Hepatocyte (in vitro differentiated cells): Measurements from ENCODE around the gene GALNT18.

Source experiments
- EZH2 ChIP-seq: fragments of 200-600 bp; sonication (generic); IDR thresholded peaks from 2 replicates; pipeline ENCODE4 v1.6.1; 2016; ENCODE audit warnings: antibody characterized with exemption, mild to moderate bottlenecking, borderline replicate concordance
- EZH2phosphoT487 ChIP-seq: fragments of 200-600 bp; sonication (generic); IDR thresholded peaks from one replicate; pipeline ENCODE4 v1.6.1; 2018; ENCODE audit warnings: antibody characterized with exemption, mild to moderate bottlenecking, low read depth, moderate library complexity; ENCODE audit not compliant: unreplicated experiment, severe bottlenecking
- TF ChIP-seq, protein P1 (sequence below): fragments of 200-600 bp; sonication (generic); IDR thresholded peaks from 2 replicates; pipeline ENCODE4 v1.5.1; 2016; ENCODE audit warnings: antibody characterized with exemption, mild to moderate bottlenecking; ENCODE audit not compliant: poor library complexity

DNA sequence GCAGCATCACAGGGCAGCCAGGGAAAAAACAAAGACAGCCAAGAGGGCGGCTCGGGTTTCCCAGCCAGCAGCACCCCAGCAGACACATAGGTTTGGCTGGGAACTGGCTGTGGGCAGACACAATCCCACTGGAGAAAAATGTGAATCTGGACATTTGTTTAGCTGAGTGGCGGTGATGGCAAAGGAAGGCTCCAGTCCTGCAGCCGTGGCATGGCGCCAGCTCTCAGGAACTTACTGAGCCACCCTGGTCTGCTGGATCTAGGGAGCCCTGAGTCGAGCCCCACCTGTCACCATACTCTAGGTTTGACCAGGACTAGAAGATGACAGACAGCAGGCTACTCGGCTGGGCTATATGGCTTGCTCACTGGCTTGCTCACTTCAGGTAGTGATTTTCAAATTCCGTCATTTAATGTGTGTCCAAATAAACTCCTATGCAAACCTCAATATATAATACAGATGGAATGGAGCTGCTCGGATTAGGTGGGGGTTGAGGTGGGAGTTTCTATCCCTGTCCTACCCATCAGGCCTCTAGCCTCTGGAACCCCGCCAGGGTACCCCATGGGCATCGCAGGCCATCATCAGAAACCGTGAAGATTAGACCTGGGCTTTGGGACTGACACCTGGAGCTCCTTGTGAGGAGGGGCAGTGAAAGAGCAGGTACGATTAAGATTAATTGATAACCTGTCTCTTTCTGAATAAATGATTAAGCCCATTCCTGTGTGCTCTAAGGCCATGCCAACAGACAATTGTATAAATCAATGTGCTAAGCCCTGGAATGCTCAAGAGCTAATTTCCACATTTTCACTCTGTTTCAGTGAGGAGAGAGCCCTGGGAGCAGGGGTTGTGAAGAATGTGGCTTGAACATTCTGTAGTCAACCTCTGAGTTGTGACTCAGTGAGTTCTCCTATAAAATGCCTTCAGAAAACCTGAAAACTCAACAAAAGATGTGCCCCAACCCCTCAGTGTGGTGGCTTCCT lies 42.5 kb downstream of the GALNT18 start:
- TF ChIP-seq, protein P1, sequence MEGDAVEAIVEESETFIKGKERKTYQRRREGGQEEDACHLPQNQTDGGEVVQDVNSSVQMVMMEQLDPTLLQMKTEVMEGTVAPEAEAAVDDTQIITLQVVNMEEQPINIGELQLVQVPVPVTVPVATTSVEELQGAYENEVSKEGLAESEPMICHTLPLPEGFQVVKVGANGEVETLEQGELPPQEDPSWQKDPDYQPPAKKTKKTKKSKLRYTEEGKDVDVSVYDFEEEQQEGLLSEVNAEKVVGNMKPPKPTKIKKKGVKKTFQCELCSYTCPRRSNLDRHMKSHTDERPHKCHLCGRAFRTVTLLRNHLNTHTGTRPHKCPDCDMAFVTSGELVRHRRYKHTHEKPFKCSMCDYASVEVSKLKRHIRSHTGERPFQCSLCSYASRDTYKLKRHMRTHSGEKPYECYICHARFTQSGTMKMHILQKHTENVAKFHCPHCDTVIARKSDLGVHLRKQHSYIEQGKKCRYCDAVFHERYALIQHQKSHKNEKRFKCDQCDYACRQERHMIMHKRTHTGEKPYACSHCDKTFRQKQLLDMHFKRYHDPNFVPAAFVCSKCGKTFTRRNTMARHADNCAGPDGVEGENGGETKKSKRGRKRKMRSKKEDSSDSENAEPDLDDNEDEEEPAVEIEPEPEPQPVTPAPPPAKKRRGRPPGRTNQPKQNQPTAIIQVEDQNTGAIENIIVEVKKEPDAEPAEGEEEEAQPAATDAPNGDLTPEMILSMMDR: no peak
- TF ChIP-seq EZH2 (no peak), EZH2phosphoT487 (no peak)
